Measurements from ENCODE around the gene NHS.

Gene NHS

DNA sequence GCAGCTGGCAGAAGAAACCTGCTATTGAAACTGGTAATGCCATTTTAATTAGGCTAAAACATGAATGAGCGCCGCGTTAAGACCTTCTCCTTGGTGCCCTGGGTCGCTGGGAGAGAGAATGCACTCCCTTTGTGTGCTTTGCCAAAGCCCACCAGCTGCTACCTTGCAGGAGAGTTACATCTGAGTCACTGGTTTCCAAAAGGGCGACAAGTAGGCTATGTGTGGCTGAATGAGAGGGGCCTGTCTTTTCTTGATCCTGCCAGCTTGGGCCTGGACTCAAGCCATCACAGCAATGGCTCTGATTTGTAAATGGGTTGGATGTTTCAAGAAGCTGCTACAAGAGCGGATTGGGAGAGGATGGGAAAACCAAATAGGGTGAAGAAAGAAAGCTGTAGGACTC is 81.5 kb downstream of the NHS start:
- no peak for DNase-seq

DNA sequence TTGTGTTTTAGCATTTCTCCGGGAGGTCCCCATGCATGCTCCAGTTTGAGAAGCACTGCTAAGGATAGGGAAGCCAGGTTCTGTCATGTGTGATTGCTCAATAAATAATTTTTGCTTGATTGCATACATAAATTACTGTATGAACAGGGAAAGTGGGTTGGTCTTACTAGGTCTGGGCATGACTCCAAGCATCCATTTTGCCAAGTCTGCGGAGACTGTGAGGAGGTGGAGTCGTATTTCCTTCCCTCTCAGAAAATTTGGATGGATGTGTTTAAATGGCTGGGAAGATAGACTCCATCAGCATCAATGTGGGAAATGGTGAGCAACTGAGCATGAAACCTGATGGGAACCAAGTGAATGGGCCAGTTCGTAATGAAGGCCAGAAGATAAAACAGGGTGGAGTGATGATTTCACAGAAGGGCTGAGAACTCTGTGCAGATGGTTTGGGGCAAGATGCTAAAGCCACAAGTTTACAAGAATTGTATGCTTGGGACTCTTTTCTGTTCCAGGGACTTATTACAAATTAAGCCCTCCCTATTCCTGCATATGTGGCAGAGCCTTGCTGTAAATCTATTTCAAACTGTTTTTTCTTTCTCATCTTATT is 84.1 kb downstream of the NHS start:
- DNase-seq = no peak

DNA sequence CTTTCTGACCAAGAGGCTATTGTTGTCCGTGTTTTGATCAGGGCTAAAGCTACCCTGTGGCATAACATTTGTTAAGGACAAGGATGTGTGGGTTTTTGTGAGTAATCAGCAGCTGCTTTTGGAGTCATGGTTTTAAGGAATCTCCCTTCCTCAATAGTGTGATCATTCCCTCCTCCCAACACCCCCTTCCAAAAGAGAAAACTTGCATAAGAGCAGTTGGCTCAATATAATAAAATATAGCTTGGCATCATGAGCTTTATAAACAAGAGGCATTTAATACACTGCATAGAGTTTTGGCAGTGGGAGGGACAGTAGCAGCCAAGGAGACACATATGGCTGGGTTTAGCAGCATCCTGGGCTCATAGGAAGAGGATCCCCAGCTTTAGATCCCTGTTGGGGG is 84.7 kb downstream of the NHS start:
- no peak for DNase-seq

DNA sequence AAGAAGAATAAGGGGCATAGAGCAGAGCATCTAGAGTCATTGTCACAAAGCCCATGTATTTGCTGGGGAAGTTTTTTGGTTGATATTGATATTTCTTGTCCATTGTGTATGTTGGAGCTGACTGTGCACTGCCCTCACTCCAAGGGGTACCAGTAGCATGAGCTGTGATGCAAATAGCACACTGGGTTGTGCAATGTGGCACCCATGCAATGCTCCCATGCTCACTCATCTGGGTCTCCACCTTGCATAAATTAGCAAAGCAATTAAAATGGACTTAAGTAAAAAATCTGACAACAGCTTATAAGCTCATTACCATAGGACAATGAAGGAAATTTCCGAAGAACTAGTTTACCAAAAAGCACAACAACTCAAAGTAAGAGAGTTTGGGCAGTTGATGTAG is 87.9 kb downstream of the NHS start:
- DNase-seq = no peak

DNA sequence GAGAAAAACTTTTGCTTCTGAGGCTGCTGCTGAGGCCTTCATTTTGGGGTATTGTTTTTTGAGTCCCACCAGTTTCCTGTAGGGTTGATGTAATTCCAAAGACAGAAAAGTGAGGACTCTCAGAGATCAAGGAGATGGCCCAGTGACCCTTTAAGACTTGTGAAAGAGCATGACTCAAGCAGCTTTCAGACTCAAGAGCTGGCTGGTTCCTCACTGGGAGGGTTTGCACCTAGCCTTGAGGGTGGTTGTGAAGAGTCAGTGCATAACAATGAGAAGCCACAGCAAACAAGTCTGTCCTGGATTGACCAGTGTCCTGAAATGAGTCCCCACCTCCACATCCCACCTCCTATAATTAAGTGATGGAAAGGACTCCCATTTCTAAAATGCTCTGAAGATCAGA is 89.2 kb downstream of the NHS start:
- no peak for DNase-seq

DNA sequence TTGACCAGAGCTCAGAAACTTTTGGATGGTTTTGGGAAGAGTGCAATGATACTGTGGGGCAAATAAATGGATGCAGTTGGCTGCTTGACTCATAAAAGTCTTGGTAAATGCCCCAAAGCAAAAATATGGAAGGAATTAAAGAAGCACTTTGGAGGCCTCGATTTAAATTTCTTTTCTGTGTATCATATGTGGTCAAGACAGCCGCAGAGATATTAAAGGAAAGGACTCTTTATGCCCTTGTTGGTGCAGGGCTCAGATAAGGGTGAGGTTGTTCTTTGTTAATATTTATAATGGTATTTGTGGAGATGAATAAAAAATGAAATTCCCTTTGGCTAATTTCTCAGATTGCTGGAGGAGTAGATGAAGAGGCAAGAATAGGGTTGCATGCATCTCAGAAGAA is 90.2 kb downstream of the NHS start:
- no peak for DNase-seq

DNA sequence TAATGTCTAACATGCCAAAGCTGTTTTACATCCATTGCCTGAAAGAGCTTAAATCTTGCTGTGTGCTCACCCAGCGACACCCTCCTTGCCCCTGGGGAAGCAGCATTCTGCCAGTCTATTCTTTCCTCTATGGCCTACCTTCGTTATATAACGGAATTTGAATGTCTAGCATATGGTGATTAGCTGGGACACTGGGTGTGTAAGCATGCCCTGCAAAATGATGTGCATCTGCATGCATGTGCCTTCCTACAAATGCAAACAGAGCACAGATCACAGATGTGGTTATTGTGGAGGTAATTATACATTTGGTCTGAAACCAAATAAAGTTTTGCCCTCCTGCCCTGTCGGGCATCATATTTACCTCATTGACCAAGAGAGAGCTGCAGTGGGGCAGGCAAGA is 90.8 kb downstream of the NHS start:
- no peak for DNase-seq

DNA sequence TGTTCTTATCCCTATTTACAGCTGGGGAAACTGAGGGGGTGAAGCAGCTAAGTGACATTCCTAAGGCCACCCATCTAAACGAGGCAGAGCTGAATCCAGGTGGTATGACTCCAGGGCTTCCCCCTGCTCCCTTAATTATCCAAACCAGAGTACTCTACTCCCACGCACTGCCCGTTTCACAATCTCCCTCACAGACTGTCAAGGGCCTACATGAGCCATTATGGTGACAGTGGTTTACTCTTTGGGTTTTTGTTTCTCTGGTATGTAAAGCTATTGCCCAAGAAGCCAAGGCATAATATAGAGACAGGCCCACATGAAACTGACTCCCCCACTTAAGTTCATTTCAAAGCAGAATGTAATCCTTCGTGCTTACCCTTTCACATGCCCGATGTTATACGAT is 95.1 kb downstream of the NHS start:
- no peak for DNase-seq

DNA sequence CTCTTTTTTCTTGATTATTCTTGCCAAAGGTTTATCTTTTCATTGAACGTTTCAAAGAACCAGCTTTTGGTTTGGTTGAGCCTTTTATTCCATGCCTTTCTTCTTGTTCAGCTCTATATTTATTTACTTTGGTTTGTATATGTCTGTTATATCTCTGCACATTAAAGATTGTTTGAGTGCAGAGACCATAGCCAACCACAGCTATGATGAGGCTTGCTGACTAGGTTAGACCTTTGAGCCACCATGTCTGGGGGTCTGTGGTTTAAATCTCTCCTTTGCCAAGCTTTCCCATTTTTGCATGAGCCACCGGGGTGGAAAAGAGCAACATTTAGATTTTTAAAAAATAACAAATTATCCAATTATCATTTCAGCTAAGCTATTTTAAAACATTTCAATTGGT is 96.1 kb downstream of the NHS start:
- DNase-seq = no peak

DNA sequence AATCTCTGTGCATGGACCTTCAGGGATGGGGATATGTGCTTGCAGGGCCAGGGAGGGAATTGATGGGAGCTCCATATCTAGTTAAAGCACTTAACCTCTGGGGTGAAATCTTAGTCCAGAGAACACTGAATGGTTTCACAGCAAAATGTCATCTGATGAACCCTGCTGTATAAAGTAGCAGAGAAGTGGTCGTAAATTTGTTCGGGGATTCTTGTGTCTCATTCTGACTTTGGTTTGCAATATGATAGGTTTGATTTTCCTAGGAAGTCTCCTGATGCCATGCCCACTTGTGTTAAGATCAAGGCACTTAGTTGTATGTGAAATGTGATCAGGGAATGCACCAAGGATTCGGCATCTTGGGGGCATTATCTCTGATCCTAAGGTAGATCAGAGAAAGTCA is 96.9 kb downstream of the NHS start:
- no peak for DNase-seq

DNA sequence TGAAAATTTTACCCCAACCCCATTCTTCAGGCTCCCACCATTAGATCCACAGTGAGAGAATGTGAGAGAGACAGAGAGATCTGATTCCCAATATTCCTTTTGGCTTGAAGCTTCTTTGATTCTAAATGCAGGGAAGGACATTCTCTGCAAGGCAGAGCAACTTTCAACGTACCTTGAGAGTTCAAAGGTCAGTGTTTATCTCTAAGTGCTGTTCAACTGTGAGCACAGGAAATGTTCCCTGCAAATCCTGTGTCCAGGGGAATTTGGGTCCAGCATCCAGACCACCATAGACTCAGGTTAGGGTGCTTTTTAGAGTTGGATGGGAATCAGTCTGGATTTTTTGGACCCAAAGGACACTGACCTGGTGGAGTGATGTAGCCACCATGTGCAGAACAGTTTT is 97.4 kb downstream of the NHS start:
- DNase-seq = no peak

DNA sequence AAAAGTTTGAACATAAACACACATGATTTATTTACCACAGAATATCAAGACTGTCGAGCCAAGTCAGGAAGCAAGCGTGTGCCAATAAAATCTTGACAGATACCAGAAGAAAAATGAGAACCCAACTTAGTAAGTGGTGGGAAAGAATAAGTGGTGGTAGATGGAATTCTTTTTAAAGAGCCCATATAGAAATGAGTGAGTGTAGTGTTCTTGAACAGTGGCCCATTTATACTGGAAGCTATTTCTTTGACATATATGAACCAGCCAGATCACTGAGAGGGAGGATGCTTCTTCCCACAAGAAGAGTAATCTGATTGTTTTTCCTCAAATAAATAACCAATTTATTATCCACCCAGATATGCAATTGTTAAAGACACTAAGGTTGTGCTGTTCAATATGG is 98.0 kb downstream of the NHS start:
- no peak for DNase-seq

DNA sequence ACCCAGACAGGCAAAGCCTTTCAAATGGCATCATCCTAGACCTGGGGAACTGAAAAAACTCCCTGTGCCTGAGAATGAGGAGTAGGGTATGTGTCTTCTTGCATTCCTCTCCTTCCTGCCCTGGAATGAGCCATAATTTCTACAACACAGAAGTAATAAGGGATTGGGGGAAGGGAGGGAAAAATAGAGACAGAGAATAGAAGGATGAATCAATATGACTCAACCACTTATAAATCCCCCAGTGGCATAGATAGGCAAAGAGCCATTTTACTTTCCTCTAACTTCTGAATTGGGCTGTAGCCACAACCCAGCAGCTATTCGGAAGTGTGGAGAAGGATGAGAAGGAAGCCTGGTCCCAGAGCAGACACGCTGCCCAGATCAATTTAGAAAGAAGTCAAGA is 99.9 kb downstream of the NHS start:
- DNase-seq = no peak

DNA sequence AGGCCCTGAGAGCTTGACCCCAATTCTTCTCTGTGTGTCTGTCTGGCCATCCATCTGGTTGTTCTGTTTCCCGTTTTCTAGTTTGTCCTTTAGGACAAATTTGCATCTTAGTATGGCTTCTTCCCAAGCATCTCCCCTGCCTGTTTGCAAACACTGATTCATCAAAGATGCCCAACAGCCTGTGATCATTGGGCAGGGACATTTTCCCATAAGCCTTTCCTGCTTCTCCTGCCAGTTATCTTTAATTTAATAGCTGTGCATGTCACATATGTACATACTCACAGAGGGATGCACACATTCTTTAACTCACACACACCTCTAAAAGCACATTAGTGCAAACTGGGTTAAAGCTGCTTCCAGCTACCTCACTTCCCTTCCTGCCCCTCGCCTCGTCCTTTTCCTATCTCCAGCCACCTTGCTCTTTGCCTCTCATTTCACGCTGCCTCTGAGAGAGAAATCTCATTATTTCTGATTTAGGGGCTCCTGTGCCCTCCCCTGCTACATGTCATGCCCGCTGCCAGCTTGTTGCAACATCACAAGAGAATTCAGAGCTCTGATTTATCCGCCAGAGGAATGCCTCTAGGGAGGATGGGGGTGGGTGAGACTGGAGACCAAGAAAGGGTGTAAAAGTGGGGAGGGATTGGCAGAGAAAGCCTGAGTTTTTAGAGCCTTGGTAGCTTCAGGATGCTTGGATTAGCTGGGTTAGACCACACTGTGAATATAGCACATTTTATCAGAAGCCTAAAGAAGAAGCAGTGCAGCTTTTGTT is 100.6 kb downstream of the NHS start:
- DNase-seq = no peak

DNA sequence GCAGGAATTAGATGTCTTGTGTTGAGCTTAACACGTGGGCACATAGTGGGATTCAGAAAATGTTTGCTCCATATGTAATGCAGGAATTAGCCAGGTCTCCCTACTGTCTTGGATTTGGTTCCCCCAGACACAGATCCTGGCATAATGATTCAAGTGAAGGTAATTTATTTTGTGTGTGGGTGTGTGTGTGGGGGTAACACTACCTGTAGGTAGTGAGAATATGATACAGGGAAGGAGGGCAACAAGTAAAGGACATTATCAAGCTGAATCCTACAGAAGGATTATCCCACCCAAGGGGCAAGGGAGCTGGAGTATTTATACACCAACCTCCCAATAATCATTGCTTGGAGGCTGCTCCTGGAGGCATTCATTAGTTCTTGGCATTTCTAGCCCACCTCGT is 101.4 kb downstream of the NHS start:
- no peak for DNase-seq

DNA sequence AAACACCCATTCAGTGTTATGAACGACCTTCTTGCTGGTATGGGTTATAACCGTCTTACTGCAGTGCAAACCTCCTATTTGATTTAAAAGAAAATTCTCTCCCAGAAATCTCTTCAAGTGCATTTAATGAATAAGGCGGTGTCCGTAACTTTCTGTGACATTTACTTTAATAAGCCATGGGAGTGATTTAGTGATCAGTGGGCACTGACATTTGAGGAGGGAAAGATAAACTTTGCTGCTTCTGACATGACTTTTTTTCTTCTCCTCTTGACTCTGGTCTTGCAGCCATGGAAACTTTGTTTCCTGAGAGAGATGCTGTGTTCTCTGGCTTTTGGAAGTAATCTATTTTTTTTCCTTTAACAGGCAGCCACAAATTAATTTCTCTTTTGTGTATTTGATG is 106.1 kb downstream of the NHS start:
- no peak for DNase-seq

DNA sequence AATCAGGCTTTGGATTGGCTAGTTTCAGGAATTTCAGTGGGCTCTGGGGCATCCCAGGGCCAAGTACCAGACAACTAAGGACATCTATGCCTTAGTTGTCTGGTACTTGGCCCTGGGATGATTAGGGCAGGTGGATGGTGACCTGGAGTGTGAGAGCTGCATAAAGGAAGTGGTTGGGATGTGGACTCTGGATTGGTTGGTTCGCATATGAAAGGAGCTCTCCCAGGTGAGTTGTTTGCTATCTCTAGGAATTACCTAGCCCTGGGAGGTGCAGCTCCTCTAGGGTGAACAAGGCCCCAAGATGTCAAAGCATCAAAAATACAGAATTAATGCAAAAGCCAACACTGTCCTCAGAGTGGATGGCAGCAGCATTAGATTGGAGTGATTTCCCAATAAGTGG is 109.6 kb downstream of the NHS start:
- no peak for DNase-seq

DNA sequence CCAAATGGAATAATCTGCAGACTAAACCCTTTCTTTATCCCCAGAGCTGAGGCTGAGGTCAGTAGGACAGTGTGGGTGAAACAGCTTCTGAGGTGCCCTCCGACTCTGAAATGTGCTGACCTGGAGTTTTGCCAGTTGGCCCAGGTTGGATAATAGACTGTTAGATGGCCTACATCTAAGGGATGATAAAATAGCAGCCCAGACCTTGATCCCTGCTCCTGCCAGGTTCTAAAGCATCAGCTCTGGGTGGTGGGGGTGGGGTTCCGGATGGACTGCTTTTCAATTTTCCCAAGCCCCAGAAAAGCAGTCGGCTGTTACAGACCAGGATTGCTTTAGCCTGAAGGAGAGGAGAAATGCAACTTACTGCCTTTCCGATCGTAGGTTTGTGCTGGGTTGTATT is 110.4 kb downstream of the NHS start:
- no peak for DNase-seq

DNA sequence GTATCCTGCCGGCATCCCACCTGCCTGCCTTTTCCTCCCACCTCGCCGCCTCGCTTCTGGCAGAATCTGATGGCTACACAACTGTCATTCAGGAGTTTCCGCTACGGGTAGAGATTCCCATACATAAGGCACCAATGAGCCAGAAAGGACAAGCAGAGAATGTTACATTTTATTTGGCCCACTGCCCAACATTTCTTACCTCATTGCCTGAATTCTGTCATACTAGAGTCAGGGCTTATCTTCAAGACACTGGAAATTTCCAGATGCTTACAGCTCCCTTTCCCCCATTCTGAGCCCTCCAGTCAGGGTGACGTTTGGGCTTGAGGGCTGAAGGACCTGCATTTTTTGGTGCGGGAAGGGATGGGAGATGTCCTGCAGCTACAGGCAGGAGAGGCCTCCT is 113.0 kb downstream of the NHS start:
- no peak for DNase-seq

DNA sequence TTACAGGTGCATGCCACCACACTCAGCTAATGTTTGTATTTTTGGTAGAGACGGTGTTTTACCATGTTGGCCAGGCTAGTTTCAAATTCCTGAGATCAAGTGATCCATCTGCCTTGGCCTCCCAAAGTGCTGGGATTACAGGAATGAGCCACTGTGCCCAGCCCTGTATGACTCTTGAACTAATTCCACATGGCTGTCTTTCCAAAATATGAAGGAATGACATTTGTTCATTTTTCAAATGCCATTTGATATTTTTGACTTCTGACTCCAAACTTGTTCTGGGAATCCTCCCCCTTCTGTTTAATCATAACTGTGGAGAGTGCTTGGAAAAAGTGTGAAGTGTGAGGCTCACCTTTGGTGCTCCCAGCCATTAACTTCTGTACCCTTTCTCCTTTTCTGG is 119.2 kb downstream of the NHS start:
- no peak for DNase-seq

DNA sequence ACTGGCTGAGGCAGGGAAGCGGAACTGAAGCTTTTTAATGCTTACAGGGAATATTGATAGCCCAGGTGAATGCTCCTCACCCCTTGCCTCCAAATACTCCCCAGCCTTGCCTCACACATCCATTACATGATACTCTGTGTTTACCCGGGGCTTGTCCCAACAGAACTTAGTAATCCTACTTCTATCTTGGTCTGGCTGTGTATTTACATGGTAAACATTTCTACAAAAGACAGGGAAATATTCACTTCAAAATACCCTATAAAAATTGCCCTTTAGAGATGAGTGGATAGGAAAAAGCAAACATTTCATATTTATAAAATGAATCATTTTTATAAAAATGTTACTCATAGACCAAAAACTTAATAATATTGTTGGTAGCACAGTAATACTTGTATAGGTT is 120.1 kb downstream of the NHS start:
- no peak for DNase-seq

DNA sequence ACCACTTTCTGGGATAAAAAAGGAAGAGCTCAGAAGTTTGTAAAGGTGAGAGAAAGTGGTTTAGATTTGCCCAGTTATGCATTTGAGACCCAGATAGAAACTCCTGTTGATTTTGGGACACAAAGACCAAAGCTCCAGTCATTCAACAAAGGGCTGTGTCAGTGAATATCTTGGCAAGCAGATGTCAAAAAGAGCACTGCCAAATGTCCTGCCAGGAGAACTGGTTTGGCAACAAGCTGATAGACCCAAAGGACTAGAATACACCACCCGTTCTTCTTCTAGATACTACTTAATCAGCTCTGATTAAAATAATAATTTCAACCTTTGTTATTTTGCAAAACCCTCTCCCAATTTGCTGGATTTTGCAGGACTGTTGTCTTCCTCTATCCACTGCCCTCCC is 121.4 kb downstream of the NHS start:
- no peak for DNase-seq

DNA sequence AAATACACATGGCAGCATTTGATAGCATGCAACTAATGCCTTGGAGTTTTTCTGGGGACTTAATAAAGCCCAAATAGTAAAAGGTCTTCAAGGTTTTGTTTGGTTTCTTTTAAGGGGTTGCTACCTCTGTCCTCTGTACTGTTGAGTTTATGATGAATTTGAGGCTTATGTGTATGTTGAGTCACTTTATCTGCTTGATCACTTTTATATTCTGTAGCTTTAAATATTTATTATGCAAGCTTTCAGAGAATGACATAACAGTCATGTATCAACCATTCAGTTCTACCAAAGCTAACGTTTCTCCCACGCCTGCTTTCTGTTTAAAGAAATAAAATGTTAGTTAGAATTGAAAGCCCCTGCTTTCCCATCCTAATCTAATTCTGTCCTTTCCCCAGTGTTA is 122.2 kb downstream of the NHS start:
- DNase-seq = no peak

DNA sequence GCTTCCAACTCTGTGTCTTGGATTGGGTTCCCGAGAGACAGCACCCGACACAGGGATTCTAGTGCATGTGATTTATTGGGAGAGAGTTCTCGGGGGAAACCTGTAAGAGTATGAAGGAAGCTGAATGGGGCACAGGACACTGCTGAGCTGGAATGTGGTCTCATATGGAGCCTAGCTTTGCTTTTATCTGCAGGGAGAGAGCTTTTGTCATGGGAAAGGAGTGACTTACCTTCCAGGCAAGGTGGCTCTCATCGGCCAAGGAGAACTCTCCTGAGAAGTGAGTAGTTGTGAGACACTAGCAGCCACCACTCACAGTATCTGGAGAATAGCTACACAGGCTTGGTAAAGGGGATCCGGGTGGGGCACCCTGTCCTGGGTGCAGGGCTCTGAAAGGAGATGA is 124.5 kb downstream of the NHS start:
- DNase-seq = no peak

DNA sequence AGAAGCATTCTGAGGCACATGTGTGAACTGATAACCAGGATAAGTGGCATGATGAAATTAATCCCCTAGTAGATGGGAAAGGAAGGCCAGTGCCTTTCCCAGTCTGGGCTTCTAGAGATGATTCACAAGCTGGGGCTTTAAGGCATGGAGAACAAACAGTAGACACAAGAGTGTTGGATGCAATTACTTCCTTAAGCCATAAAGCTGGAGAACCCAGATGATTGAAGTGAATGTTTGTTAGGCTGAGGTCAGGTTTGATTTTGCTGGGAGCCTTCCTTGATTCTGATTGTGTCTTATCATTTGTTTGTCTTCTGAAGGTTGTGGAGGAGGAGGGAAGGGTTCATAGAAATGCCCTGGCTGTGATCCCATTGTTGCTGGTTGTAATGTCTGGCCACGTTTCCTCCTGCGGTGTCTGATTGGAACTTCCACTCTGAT is 125.2 kb downstream of the NHS start:
- DNase-seq = no peak

Measured in CD4-positive, alpha-beta T cell treated with Interleukin-4 for 4 hours (primary cell).